HG02642 (cell line): ENCODE results near the gene ILDR1.
"Not testable (repeated sequence)": the region's sequence is repeated elsewhere in the genome, so short reads cannot be mapped to it uniquely, and the experiment has no call there.

Source experiments
- ATAC-seq: cut with Tn5 transposase; IDR thresholded peaks from one replicate; pipeline ENCODE4 v1.9.1; 2021; ENCODE audit warnings: mild to moderate bottlenecking; ENCODE audit not compliant: unreplicated experiment, poor library complexity

The ILDR1 gene

GRCh38 chr3:122021811-122022401, at the start of gene ILDR1:
Gene ILDR1 (minus strand): TSS chr3:122022247. CDS start chr3:122022077, 170 bp downstream.
- peak; percentile 56 for ATAC-seq

GRCh38 chr3:122067588-122068240, 45.7 kb upstream of the ILDR1 start:
- ATAC-seq = peak; percentile 35

DNA sequence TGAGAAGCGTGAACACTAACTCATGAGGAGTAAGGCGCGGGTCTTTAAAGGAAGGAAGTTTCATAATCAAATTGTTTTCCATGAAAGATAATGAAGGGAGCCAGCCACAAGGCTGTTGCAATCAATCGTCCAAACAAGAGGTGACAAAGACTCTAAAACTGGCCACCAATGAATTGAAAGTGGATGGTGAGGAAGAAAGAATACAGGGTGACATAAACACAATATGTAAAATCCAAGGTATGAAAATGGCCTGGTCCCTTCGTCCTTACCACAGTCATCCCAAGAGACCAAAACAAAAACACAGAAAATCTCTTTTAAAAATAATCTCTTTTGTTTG, 45.1 kb upstream of the ILDR1 start:
- peak; percentile 58 for ATAC-seq

DNA sequence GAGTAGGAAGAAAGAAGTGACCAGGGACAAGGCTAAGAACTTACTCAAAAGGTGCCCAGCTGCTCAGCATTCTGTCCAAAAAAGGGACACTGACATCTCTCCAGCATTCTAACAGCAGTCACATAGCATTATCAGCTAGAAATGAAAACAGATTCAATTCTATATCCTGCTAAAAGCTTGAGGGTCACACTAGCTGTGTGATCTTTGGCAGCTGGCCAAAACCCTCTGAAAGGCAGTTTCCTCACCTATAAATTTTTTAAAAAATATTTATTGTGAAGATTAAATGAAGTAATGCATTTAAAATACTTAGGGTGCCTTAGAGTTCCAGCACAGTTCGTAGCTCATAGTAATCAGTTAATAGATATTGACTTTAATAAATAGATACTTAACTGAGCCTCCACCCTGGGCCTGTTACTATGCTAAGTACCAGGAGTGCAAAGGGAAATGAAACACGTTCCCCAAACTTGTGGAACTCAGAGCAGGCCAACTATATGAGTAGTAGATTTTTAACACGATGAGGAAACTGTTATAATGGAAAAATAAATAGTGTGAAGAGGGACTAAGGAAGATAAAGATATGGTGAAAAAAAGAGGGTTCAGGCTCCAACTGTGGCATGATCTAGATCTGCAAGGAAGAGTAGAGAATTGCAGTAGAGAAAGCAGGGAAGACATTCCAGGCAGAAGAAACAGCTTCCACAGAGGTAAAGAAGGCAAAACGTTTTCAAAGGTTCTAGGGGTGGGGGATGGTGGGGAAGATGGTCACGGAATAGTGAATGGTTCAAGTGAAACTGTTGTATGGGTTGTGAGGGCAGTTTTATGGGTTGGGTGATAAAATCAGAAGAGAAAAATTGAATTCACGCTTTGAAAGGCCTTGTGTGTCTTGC, 44.5 kb upstream of the ILDR1 start:
- peak; percentile 8 for ATAC-seq

GRCh38 chr3:122064326-122064725, 42.3 kb upstream of the ILDR1 start:
- no peak for ATAC-seq

GRCh38 chr3:122063908-122064307, 41.9 kb upstream of the ILDR1 start:
- ATAC-seq = no peak

- no peak for ATAC-seq
These were observed 38.1 kb upstream of the ILDR1 start for GRCh38 chr3:122060040-122060698.

- no peak for ATAC-seq
These were observed 36.2 kb upstream of the ILDR1 start for GRCh38 chr3:122058294-122058693.

DNA sequence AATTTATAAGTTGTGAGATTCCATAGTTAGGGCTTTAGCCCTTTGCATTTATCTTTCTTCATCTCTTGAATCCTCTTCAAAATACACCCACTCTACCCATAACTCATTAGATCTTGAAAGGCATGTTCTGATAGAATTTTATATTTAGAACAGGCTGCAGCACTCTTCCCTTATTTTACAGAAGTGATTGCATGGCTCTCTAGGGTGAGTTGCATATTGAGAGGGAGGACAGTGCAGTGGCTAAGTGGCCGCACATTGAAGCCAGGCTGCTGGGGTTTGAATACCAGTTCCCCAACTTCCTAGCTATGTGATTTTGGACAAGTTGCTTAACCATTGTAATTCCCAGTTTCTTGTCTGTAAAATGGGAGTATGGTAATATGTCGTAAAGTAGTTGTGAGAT, 35.6 kb upstream of the ILDR1 start:
- ATAC-seq = no peak

- ATAC-seq = peak; percentile 94
These were observed 33.2 kb upstream of the ILDR1 start, which contains the start of gene CD86 for GRCh38 chr3:122055215-122055614. Gene CD86 (plus strand): TSS chr3:122055362. CDS start chr3:122055490, 128 bp downstream.

DNA sequence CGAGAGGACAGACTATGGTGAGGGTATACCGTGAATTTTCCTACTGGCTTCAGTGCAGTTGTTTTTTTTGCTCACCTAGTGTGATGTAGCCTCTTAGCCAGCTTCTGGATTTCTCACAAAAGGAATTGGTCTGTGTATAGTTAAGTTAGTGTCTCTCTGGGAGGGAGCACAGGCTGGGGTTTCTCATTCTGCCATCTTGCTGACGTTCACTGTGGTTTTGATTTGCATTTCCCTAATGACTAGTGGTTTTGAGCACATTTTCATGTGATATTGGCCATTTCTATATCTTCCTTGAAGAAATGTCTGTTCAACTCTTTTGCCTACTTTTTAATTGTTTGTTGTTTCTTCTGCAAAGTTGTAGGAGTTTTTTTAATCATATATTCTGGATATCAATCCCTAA, 30.9 kb upstream of the ILDR1 start:
- no peak for ATAC-seq

DNA sequence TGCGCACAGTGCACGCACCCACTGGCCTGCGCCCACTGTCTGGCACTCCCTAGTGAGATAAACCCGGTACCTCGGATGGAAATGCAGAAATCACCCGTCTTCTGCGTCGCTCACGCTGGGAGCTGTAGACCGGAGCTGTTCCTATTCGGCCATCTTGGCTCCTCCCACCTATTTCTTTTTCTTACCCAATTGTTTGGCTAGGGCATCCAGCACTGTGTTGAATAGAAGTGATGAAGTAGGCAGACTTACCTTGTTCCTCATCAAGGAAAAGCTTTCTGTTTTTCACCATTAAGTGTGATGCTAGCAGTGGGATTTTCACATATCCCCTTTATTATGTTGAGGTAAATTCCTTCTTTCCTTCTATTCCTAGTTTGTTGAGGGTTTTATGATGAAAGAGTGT, 25.7 kb upstream of the ILDR1 start:
- ATAC-seq = not testable (repeated sequence)

GRCh38 chr3:122047296-122047695, 25.2 kb upstream of the ILDR1 start:
- ATAC-seq = not testable (repeated sequence)

DNA sequence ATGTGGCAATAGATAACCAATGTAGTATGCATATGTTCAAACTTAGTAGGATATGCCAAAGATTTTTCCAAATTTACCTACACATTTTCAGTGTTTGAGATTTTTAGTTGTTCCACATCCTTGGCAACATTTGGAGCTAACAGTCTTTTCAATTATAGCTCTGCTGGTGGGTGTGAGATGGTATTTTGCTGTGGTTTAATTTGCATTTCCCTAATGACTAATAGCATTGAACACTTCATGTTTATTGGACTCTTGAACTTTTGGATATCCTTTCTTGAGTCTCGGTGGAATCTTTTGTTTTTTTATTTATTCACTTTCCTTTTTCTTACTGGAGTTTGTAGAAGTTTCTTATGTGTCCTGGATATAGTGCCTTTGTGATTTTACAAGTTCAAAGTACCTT, 11.0 kb upstream of the ILDR1 start:
- no peak for ATAC-seq

DNA sequence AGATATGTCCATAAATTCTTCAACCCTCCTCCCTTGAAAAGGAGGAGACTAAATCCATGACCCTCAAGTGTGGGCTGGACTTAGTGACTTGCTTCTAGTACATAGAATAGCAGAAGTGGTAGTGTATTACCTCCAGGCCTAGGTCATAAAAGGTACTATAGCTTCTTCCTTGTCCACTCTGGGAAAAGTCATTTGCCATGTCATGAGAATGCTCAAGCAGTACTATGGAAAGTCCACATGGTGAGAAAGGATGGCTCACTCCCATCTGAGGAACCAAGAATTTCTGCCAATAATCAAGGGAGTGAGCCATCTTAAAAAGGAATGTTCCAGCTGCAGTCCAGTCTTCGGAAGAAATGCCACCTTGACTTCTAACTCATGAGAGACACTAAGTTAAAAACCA, 10.5 kb upstream of the ILDR1 start:
- ATAC-seq = no peak

GRCh38 chr3:122031123-122031468, 9.0 kb upstream of the ILDR1 start:
- peak; percentile 40 for ATAC-seq

DNA sequence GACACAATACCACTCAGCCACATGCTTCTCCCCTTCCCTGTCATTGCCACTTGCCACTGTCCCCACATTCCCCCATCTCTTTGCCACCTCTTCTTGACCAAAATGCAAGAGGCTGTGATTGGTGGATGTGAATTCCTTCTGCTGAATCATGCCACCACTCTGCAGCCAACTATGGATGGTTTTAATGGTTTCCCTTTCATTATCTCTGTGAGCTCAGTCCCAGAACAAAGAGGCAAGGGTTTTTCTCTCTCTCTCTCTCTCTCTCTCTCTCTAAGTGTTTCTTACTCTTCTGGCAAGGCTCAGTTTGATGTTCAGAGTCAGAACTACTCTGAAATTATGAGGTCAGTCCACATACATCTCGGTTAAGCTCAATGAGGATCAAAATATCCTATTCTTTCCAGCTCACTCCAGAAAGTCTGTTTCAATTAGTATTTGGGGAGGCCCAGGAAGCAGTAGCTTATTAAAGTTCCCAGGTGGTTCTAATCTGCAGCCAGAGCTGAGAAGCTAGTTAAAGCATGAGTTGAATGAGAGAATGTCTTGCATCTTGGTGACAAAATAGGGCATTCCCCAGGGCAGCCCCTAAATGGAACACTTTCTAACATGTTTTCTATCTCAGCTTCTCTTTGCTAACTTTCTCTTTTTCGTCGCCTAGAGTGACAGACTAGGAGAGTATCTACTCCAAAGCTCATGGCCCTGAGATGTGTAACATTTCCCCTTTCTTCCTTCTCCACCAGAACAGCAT, 8.5 kb upstream of the ILDR1 start:
- ATAC-seq = peak; percentile 68

GRCh38 chr3:122025296-122025695, 3.2 kb upstream of the ILDR1 start:
- peak; percentile 76 for ATAC-seq

- ATAC-seq = no peak
These were observed 2.8 kb upstream of the ILDR1 start for GRCh38 chr3:122024800-122025199.

GRCh38 chr3:122023335-122023910, 1.4 kb upstream of the ILDR1 start:
- no peak for ATAC-seq
